ENCODE results near the gene ZKSCAN8. TPM values are rescaled to one million over a fixed set of nuclear protein-coding genes. Genes with fewer than 3 reads are reported as not detected.

Gene ZKSCAN8
- polyA plus RNA-seq, 1 donor from 2014 or later: 17.2 TPM

GRCh38 chr6:28124350-28124970, 17.2 kb upstream of the ZKSCAN8 start, which contains the start of gene ZSCAN16:
Gene ZSCAN16 (plus strand): TSS chr6:28124609. CDS start chr6:28125444, 835 bp downstream.
- Histone ChIP-seq H2AFZ (ENCODE audit: low read depth, low read length) (peak within 1 kb of the TSS; percentile 91), H3K9me2 (ENCODE audit: insufficient read depth, low read length) (no peaks in the 10 kb centered on the region), H3K9ac (ENCODE audit: low read length) (peak within 1 kb of the TSS; percentile 78), H3F3A (ENCODE audit: insufficient read depth, low read length, poor library complexity, severe bottlenecking) (no peaks in the 10 kb centered on the region), H3K79me2 (replicated peaks; ENCODE audit: insufficient read depth, low read length) (peaks cover 61% of the 10 kb centered on the region), H3K36me3 (ENCODE audit: insufficient read depth, low read length) (no peaks in the 10 kb centered on the region), H3K27ac (ENCODE audit: low read length) (peak within 1 kb of the TSS; percentile 71), H4K20me1 (ENCODE audit: insufficient read depth) (no peaks in the 10 kb centered on the region), H3K9me3 (ENCODE audit: low read length) (no peaks in the 10 kb centered on the region), H3K4me2 (ENCODE audit: low read length) (peak within 1 kb of the TSS; percentile 89), H3K27me3 (ENCODE audit: insufficient read depth, low read depth, low read length) (no peaks in the 10 kb centered on the region), H3K4me3 (ENCODE audit: low read length) (peak within 1 kb of the TSS; percentile 77)
- TF ChIP-seq CTCF (IDR thresholded peaks at IDR 0.05; ENCODE audit: poor library complexity, severe bottlenecking) (no peak), POLR2AphosphoS5 (IDR thresholded peaks at IDR 0.05) (peak; percentile 81), RAD21 (conservative IDR thresholded peaks at IDR 0.05) (peak; percentile 31), SMC3 (conservative IDR thresholded peaks at IDR 0.05; ENCODE audit: poor library complexity) (no peak), REST (IDR thresholded peaks at IDR 0.05; ENCODE audit: borderline replicate concordance) (peak; percentile 22), EZH2 (IDR thresholded peaks at IDR 0.05; ENCODE audit: borderline replicate concordance, insufficient read depth, low read length, poor library complexity, severe bottlenecking) (no peak), EP300 (conservative IDR thresholded peaks at IDR 0.05; ENCODE audit: poor library complexity, severe bottlenecking) (peak; percentile 15), MXI1 (conservative IDR thresholded peaks at IDR 0.05; ENCODE audit: poor library complexity, severe bottlenecking) (peak; percentile 43), TAF1 (IDR thresholded peaks at IDR 0.05; ENCODE audit: low read depth) (peak; percentile 81)

GRCh38 chr6:28124971-28125353, 16.7 kb upstream of the ZKSCAN8 start:
- H3K36me3 ChIP-seq (ENCODE audit: insufficient read depth, low read length): peaks cover 3% of the 10 kb centered on the region
- no peaks in the 10 kb centered on the region for H4K20me1 ChIP-seq (ENCODE audit: insufficient read depth)
- H3K9me2 ChIP-seq (ENCODE audit: insufficient read depth, low read length): no peaks in the 10 kb centered on the region
- no peaks in the 10 kb centered on the region for H3K27me3 ChIP-seq (ENCODE audit: insufficient read depth, low read depth, low read length)
- H3K9me3 ChIP-seq (ENCODE audit: low read length): no peaks in the 10 kb centered on the region
- peak overlapping the region; percentile 71 for H3K27ac ChIP-seq (ENCODE audit: low read length)
- peak overlapping the region; percentile 78 for H3K9ac ChIP-seq (ENCODE audit: low read length)
- peak overlapping the region; percentile 77 for H3K4me3 ChIP-seq (ENCODE audit: low read length)
- H3K4me2 ChIP-seq (ENCODE audit: low read length): peak overlapping the region; percentile 89
- peaks cover 62% of the 10 kb centered on the region for H3K79me2 ChIP-seq (replicated peaks; ENCODE audit: insufficient read depth, low read length)
- no peaks in the 10 kb centered on the region for H3F3A ChIP-seq (ENCODE audit: insufficient read depth, low read length, poor library complexity, severe bottlenecking)
- no peak for TF ChIP-seq TAF1 (IDR thresholded peaks at IDR 0.05; ENCODE audit: low read depth)
- no peak for TF ChIP-seq CTCF (IDR thresholded peaks at IDR 0.05; ENCODE audit: poor library complexity, severe bottlenecking)
- no peak for TF ChIP-seq POLR2AphosphoS5 (IDR thresholded peaks at IDR 0.05)
- no peak for TF ChIP-seq MXI1 (conservative IDR thresholded peaks at IDR 0.05; ENCODE audit: poor library complexity, severe bottlenecking)
- H2AFZ ChIP-seq (ENCODE audit: low read depth, low read length): peak overlapping the region; percentile 91

Measured in neural cell (in vitro differentiated cells).